HEK293T (cell line): ENCODE data around the gene HNRNPAB.

Source experiments
- ARNT ChIP-seq: fragments of 450-650 bp; IDR thresholded peaks from 2 replicates; pipeline ENCODE4 v1.6.1; 2017; ENCODE audit warnings: mild to moderate bottlenecking
- BHLHE40 ChIP-seq: fragments of 450-650 bp; IDR thresholded peaks from 2 replicates; pipeline ENCODE4 v1.6.1; 2016; ENCODE audit warnings: mild to moderate bottlenecking, moderate library complexity, borderline replicate concordance
- CTBP1 ChIP-seq: fragments of 450-650 bp; IDR thresholded peaks from 2 replicates; pipeline ENCODE4 v1.6.1; 2016; ENCODE audit warnings: borderline replicate concordance
- FOXA1 ChIP-seq: fragments of 450-650 bp; IDR thresholded peaks from 2 replicates; pipeline ENCODE4 v1.6.1; 2016; ENCODE audit warnings: mild to moderate bottlenecking
- FOXK2 ChIP-seq: fragments of 450-650 bp; IDR thresholded peaks from 2 replicates; pipeline ENCODE4 v1.6.1; 2016; ENCODE audit warnings: mild to moderate bottlenecking
- FOXM1 ChIP-seq: fragments of 450-650 bp; IDR thresholded peaks from 2 replicates; pipeline ENCODE4 v1.6.1; 2017; ENCODE audit warnings: mild to moderate bottlenecking, borderline replicate concordance
- L3MBTL2 ChIP-seq: fragments of 450-650 bp; conservative IDR thresholded peaks from 2 replicates; pipeline ENCODE4 v1.6.1; 2016; ENCODE audit warnings: mild to moderate bottlenecking
- LEF1 ChIP-seq: fragments of 450-650 bp; IDR thresholded peaks from 2 replicates; pipeline ENCODE4 v1.6.1; 2017; ENCODE audit warnings: mild to moderate bottlenecking, borderline replicate concordance
- NFRKB ChIP-seq: fragments of 450-650 bp; IDR thresholded peaks from 2 replicates; pipeline ENCODE4 v1.6.1; 2016; ENCODE audit warnings: mild to moderate bottlenecking, moderate library complexity
- SP1 ChIP-seq: fragments of 450-650 bp; IDR thresholded peaks from 2 replicates; pipeline ENCODE4 v1.6.1; 2017
- SUZ12 ChIP-seq: fragments of 450-650 bp; IDR thresholded peaks from 2 replicates; pipeline ENCODE4 v1.6.1; 2016; ENCODE audit warnings: mild to moderate bottlenecking
- TARDBP ChIP-seq: fragments of 450-650 bp; IDR thresholded peaks from 2 replicates; pipeline ENCODE4 v1.6.1; 2016

DNA sequence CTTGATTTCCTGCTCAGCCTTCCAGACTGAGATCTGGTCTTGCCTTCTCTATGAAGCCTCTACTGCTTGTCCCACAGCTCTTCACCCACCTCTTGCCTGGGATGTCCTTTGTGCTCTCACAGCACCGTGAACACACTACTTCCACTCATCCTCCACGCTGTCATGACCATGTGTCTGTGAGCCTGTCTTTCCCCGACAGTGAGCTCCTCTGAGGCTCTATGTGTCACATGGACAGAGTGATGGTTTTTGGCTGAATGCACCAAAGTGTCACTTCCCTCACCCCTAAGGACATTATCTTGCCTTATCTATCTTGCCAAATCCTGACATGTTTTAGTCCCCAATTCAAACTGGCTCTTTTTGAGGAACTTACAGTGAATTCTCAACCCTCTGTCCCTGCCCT is 16.9 kb downstream of the HNRNPAB start:
- TF ChIP-seq SP1 (no peak), SUZ12 (no peak), BHLHE40 (no peak), L3MBTL2 (no peak), NFRKB (no peak), FOXK2 (no peak), ARNT (no peak), TARDBP (no peak), FOXA1 (no peak), CTBP1 (no peak), FOXM1 (no peak), LEF1 (no peak)
